GM23248 (cell line): ENCODE data around the gene SRGAP2B.
"Not testable (repeated sequence)": the region's sequence is repeated elsewhere in the genome, so short reads cannot be mapped to it uniquely, and the experiment has no call there.

Experiments
- EZH2 ChIP-seq: fragments of 200-600 bp; sonication (generic); IDR thresholded peaks from 2 replicates; pipeline ENCODE4 v1.6.1; 2018; ENCODE audit warnings: antibody characterized with exemption, mild to moderate bottlenecking; ENCODE audit not compliant: insufficient read depth, poor library complexity, severe bottlenecking
- EZH2phosphoT487 ChIP-seq: fragments of 200-600 bp; sonication (generic); IDR thresholded peaks from 2 replicates; pipeline ENCODE4 v1.6.1; 2018; ENCODE audit warnings: antibody characterized with exemption, moderate library complexity, mild to moderate bottlenecking, low read depth; ENCODE audit not compliant: insufficient read depth

- not testable (repeated sequence) for TF ChIP-seq EZH2, EZH2phosphoT487
These were observed 49.3 kb upstream of the SRGAP2B start for GRCh38 chr1:145144264-145144913.
